Superior temporal gyrus (tissue), 1 donor: ENCODE data around the gene MCFD2.

ENCODE experiments used
- DNase-seq: peaks from one replicate; pipeline ENCODE4 v3.0.0-alpha.2; 2016; ENCODE audit errors: extremely low spot score

MCFD2 gene

DNA sequence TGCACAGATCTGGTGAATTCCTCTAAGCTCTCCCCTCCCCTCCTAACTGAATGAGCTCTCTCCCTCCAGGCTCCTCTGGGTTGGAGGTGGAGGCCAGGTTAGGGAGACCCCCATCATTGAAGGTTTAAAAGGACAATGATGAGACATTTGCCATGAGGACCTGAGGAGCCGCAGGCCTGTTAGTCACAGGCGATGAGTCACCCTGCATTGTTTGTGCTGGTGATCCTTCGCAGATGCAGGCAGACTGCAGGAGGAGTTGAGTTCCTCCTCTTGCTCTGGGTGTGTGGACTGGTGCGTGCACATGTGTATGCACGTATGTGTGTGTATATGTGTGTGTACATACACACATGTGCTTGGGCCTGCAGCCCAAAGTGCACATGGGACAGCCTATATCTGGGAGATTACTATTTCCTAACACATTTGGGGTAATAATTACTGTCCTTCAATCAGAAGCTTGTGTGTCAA, 42.0 kb downstream of the MCFD2 start:
- peak; percentile 41 for DNase-seq

DNA sequence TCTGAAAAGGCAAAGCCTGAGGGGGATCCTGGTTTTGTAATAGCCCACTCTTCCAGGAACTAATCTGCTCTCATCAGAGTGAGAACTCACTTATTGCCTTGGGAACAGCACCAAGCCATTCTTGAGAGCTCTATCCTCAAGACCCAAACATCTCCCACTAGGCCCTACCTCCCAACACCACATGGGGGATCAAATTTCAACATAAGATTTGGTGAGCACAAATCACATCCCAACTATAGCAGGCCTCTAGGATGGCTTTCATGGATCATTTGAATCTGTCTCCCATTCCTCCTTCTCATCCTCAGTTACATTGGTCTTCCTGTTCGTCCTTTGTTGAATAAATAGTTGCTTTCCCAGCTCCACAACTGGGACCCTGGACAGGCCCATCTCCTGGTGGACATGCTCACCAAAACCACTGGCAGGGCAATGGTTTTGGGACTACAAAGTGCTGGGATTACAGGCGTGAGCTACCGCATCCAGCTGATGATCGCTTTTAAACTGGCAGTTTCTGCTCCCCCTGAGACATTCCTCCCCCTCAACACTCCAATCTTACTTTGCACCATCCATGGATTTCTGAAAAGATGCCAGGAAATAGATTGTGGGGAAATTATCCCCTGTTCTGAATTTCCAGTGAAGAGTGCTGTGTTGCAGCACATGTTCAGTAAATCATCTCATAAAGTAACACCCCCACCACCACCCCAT, 42.6 kb downstream of the MCFD2 start:
- peak; percentile 23 for DNase-seq

DNA sequence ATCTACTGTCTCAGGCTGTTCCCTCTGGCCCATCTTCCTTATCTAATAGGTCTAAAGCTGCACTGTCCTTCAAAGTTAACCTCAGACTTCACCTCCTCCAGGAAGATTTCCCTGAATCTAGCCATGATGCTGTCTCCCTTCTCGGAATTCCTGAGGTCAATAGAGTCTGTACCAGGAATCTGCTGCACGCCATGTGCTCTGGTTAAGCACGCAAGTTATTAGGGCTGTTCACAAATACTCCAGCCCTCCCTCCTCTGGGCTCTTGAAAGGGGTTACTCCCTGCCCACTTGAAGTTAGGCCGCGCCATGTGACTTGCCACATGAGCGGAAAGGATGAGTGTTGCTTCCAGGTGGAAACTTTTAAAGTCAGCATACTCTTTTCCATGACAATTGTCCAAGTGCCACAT, 43.6 kb downstream of the MCFD2 start:
- no peak for DNase-seq

DNA sequence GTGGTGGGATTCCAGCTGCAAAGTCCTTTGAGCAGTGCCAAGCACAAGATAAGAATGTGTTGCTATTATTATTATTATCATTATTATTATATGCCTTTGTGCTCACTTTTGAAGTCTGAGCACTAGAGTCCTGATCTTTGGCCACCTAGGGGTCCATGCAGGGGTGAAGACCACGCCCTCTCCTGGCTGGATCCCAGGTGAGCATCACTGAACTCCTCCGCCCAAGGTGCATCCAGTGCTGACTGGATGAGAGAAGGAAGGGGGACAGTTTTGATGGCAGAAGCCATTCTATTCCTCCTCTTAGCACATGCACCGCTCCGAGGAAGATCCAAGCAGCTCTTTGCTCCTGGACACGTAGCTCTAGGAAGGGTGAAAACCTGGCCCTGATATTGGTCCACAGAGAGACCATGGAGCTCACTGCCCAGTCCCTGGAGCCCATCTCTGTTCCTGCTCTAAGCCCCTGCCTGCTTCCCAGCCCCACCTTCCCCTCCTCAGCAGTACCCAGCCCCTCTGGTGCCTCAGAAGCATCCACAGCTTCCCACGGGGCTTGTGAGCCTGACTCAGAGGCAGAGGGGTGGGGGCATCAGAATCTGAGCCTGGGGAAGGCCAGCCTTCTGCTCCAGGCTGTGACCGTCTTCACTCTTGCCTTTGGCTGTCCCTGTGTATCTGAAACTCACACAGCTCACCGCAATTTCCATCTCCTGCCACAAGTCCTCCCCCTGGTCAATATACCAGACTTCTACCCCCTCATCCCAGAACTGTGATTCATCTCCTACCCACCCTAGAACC, 45.4 kb downstream of the MCFD2 start:
- no peak for DNase-seq

DNA sequence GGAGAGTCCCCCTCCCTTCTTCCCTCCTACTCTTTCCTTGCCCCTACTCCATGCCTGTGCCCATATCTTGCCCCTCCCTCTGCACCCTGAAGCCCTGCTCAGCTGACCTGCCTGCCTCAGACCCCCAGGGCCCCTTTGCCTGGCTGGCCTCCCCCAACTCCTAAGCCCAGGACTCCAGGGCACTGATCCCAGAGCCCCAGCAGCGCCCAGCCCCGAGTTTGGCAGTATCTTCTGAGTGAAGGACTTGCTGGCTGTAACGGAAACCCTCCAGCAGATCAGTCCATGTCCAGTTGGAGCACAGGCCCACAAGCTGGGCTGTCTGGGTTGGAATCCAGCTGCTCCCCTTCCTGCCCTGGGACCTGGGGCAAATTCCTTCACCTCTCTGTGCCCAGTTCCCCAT, 46.0 kb downstream of the MCFD2 start:
- no peak for DNase-seq

DNA sequence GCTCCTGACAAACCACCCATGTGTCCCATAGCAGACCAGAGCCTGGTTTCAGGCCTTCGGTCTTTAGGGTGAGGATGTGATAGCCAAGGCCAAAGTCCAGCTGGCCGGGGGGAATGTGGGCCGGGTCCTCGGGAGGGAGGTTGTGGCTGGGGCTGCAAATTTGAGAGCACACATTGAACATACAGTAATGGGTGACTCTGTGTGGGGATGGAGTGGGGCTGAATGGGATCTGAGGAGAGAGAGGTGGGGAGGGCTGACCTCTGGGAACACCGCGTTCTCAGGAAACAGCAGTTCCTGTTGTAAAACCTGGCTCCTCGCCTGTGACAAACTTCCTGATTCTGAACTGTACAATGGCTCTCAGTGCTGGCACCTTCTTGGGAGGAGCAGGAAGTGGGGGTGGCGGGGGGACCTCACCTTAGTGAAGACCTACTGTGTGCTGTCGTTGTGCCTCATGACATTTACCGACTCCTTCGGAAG, 48.8 kb downstream of the MCFD2 start:
- DNase-seq, result no peak

DNA sequence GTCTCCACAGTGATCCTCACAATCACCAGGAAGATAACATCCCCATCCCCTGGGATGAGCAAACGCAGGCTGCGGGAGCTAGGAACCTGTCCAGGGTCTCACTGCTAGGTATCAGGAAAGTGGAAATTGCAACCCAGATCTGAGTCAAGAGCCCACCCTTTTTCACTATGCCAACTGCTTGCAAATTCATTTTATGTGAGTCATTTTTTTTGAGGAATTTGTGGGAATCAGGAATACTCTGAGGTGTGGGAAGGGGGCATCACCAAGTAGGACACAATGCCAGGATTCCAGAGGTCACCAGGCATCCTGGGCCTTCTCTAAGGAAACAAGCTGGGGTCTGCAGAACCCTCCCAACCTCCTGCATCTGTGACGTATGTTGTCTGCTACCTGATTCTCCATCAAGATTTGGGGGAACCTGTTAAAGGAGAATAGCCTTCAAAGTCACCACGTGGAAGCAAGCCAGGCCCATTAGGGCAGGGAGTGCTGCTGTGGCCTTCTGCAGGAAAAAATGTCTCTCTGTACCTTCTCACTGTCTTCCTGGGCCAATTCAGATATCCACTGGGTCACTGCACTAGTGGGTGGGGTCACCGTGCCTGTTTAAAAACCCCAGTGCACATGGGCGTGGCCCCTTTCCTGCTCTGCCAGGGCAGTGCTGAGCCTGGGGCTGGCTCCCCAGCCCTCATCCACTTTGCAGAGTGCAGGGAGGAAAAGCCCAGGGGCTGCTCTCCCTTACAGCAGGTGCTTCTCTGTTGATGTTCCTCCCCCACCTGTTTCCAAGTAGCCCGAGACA, 50.2 kb downstream of the MCFD2 start:
- DNase-seq, result no peak

DNA sequence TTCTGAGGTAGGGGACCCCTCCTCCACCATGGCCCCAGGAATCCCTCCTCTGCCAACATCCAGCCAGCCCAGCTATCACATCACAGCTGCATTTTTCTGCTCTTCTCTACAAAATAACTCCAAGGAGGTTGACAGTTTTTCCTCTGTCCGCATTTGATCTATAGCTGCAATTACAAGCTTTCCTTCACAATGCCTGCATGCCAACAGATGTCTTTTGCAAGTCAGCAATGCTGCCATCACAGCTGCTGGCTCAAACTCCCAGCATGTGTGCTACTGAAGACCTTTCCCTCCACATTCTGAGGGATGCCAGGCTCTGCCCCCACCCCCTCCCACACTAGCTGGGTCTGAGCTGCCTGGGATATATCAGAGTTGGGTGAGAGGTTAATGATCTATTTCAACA, 51.7 kb downstream of the MCFD2 start:
- DNase-seq, result no peak

DNA sequence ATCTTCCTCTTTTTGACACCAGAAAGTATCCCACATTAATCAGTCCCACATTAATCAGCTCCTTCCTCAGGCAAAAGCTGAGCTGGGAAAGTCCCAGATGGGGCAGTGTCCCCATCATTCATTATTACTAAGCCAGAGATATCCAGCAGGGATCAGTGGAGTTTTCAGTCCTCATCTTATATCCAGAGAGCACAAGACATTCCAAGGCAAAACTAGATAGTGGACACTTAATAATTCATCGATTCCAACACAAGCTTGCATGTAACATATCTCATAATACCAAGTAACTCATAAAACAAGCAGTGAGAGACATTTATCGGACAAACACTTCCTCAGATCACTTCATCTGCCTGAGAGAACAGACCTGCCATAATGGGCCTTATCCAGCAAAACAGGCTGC, 53.1 kb downstream of the MCFD2 start:
- DNase-seq, result no peak

DNA sequence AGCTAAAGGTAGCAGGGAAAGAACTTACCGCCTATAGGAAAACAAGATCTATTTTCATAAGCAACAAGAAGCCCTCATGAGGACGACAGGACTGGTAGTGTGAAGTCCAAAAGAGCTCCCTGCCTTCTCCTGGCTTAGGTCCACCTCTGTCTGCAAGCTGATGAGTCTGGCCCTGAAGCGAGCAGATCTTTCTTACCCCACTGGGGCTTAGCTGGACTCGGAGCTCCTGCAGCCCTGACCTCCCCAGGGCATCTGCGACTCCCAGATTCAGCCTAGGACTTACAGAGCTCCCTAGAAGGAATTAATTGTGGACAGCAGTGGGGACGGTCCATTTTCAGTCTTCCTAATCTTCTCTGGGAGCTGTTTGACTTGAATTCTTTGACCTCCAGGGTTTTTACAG, 53.7 kb downstream of the MCFD2 start:
- DNase-seq, result no peak

DNA sequence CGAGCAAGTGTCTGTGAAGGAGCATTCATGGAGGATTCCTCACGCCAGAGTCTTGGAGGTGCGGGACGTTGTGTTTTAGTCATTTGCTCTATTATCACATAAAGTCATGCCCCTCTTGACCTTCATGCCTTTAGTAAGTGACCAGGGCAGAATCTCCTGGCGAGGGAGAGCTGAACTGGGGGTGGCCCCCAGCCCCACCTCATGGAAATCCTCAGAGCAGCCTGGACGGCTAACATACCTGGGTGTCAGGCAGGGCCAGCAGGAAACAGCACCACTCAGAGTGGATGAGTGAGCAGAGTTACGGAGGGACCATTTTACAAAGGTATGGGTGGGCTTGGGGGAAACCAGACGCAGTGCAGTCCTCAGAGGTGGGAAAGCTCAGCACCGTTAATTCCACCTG, 56.1 kb downstream of the MCFD2 start:
- DNase-seq, result no peak

DNA sequence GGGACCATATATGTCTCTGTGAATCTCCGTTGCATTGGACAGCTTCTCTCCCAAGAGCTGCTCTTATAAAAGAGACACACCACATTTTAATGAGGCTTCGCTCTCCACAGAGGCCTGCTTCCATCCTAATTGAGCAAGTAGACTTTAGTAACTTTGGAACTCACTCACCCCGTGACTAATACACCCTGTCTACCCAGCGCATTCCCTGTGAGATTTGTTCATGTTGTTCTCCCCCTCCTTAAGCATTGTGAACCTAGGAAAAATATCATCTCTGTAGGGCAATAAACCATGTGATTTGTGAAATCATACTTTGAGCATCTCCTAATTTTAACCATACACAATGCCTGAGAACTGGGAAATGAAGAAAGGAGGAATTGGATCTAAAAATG, 56.9 kb downstream of the MCFD2 start:
- DNase-seq, result no peak

DNA sequence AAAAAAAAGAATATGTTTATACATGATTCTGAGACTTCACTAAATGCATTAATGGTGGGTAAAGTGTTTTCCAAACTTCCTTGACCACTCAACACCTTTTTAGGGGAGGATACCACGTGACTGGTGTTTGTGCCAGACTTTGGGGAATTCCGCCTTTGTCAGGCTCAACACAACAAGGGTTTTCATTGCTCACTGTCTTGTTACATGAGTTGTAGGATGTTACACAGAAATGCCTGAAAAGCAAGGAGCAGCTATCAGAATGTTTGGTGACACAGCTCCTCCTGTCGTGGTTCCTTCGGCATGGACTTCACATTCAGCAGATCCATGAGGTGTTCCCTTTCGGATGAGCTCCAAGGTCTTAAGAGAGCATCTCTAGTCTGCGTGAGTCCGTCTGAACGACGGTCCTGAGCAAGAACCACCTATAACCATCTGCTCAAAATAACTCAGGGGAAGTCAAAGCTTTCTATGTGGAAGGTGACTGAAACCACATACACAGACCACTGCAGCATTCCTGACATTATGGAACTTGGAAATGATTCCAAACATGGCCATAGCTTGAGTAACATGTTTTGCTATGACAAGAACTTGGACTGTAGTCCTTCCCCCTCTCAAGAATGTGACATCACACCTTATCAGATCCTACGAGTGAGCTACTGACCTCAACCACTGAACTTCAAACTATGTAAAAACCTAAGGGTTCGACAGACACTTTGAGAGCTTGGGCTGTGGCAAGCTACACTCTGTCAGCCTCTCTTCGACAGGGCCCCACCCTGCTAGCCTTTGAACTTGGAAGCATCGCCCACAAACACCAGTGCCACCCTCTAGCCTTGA, 57.5 kb downstream of the MCFD2 start:
- no peak for DNase-seq

DNA sequence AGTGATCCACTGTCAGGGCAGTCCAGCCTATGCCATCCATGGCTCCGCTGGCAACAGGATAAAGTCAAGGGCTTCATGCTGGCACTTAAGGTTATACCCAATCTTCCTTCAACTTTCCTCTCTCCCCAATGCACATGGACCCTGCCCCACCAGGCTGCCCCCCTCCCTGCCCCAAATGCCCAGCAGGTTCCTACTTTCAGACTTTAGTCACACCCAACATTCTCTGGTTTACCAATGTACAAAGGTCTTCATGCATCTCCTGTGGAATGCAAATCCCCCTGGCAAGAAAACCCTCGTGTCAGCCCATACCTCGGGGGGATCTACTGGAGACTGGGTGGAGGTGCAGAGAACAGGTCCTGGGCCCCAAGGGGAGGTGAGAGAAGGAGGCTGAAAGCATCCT, 59.3 kb downstream of the MCFD2 start:
- no peak for DNase-seq

DNA sequence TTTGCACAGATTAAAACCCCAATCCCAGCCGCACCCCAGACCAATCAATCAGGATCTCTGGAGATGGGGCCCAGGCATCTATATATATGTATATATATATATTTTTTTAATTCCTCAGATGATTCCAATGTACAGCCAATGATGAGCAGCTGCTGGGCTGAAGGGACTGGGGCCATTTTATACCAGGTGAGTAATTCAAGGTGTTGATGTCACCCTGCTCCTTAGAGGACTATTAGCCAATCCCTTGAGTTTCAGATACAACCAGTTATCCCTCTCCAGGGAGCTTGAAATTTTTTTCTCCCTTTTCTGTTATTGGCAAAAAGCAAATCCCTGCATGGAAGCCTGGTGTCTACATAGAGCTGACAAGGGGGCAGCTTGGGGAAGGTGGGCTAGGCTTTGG, 59.8 kb downstream of the MCFD2 start:
- no peak for DNase-seq

DNA sequence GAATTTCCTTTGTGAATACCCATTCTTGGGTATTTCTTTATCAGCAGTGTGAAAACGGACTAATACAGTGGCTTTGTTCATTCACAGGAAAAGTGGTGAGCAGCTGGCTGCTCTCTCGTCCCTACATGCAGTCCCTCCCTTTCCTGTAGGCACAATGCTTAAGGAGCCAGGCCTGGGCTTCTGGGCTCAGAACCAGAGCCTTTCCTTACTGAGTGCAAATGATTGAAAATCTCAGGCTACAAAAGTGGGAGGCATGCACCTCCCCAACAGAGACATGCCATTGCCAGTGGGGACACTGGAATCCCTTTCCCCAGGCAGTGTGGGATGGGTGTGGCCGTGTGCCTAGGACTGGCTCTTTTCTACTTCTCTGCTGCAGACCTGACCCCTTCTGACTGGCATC, 61.3 kb downstream of the MCFD2 start:
- DNase-seq, result no peak

DNA sequence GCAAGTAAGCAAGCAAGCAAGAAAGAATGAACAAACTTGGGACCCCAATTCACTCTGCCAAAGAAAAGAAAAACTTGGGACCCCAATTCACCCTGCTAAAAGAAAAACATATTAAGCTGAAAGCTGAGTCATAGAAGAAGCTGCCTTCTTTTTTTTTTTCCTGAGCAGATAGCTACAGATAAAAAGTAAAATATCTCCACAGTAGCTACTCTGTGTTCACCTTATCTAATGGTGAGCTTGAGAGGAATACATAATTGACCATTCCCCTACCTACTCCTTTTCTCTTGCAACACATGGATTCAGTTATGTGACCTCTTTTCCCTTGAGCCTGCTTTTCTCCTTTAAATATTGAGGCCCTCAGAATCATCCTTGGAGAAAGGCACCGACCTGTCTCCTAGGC, 63.0 kb downstream of the MCFD2 start:
- DNase-seq, result no peak

DNA sequence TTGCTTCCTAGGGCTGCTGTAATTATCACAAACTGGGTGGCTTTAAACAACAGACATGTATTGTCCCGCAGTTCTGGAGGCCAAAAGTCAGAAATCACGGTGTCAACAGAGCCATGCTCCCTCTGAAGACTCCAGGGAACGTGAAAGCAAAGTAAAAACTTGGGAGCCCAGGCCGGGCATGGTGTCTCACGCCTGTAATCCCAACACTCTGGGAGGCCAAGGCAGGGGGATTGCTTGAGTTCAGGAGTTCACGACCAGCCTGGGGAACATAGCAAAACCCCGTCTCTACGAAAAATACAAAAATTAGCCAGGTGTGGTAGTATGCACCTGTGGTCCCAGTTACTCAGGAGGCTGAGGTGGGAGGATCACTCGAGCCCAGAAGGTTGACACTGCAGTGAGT, 63.5 kb downstream of the MCFD2 start:
- no peak for DNase-seq
